NCI-H774 (cell line): ENCODE measurements around the gene MSANTD1.

Experiments
- DNase-seq: peaks from one replicate; lab custom pipeline; 2025; lab: John Stamatoyannopoulos, UW

Gene MSANTD1

DNA sequence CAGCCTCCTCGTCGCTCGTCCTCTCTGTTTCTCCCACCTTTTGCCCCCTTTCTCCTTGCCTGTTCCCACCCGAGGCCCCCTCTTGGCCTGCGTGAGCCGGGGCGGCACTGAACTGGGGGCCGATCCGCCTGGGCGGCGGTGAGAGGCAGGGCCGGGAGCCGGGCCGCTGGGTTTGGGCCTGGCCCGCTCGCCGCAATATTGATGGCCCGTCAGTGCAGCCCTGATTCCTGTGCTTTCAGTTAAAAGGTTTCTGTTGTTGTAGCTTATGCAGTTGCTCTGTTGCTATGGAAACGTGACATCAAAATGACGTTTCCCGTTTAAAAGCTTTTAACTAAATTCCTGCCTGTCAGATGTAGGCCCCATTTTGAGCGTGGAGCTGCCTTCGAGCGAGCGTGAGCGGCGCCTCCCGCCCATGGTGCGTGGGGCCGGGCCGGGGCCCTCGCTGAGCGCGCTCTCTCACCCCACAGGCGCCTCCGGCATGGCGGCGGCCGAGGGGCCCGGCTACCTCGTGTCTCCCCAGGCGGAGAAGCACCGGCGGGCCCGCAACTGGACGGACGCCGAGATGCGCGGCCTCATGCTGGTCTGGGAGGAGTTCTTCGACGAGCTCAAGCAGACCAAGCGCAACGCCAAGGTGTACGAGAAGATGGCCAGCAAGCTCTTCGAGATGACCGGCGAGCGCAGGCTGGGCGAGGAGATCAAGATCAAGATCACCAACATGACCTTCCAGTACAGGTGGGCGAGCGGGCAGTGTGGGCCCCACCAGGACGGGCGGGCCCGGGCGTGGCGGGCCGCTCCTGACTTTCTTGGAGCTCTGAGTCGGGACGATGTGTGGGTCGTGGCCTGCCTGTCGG lies at the start of gene MSANTD1:
TSS of gene MSANTD1 (plus strand) at position 349 of the 851 bp plus-strand sequence. CDS start at position 413, 64 bp downstream.
- DNase-seq: no peak

DNA sequence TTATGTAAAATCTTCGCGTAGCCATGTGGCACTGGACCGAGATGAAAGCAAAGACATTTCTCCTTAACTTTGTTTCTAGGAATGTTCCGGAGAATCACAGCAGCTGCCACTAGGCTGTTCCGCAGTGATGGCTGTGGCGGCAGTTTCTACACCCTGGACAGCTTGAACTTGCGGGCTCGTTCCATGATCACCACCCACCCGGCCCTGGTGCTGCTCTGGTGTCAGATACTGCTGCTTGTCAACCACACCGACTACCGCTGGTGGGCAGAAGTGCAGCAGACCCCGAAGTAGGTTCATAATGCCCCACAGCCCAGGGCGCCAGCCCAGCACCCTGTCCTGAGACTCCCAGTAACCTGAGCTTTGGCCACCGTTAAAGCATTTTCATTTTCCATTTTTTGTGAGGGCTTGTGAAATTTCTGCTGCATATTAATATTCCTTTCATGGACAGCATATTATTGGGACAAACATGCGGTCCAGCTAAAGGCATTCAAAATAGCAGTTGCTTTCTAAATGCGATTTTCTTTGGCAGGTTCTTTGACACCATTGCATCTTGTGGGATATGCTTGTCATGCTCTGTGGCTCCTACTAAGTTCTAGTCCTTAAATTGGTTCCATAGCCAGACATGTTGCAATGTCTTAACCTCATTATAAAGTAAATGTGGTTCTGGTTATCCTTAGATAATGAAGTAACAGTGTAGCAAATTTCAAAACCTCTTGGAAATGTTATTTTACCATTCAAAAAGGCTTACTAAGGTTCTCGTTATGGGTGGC lies 49.1 kb upstream of the MSANTD1 start:
- DNase-seq: no peak

DNA sequence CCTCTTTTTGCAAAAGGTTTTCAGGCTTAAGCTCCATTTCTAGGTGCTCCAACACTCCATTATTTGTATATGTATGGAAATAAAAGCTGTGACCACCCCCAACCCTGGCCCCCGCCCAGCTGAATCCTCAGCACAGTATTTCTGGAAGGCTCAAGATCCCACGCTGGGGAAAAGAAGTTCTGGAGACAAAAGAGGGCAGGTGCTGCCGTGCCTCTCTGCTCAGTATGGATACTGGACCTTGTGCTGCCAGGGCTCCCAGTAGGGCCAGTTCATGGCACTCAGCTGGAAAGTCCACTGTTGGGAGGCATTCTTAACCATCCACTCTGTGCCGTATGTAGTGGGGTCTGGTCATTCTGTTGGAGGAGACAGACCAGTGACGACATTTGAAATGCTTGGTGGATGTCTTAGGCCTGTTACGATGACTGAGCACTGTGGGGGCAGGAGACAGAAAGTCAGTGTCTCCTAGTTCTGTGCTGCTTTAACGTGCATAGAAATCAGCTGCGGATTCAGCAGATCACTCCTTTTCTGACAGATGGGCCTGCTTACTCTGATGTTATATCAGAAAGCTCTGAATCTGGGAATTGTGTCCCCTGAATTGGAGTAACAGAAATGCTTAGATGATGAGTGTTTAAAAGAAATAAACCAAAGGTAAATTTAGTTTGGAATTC lies 48.4 kb upstream of the MSANTD1 start:
- DNase-seq: no peak

DNA sequence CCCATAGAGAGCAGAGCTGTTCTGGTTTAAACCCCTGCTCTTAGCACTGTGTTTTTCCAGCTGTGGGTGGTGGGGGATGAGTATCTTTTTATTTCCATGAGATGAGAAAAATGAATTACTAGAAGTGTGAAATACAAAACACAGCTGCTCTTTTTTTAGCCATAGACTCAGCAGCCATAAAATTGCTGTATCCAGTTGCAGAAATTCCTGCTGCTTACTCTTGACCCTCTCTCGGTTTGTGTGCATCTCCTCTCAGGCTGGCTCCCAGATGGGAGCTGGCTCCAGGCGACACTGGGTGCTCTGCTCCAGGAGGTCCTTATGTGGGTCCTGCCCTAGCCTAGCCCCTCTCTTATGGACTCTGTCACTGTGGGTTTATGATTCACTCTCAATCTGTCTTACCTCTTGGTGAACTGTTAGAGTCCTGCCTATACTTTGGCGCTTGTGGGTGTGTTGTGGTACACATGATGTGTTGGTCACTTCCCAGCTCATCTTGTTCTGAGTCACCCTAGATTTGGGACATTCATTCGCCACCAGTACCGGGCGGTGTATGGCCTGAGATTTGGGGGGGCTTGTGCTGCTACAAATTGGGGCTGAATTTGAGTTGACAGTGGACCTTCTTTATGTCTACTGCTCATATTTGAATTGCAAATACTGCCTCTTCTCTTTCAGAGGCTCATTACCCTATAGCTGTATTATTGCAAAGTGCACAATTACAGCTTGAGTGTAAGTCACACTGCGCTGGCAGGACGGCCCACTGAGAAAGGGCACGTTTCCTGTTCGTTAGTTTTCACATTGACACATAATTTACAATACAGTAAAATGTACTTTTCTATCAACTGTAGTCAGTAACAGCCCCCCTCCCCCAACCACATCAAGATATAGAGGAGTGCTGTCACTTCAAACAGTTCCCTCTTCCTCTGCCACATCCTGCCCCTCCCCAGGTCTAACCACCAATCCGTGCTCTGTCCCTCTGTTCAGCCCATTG lies 46.9 kb upstream of the MSANTD1 start:
- DNase-seq: no peak

DNA sequence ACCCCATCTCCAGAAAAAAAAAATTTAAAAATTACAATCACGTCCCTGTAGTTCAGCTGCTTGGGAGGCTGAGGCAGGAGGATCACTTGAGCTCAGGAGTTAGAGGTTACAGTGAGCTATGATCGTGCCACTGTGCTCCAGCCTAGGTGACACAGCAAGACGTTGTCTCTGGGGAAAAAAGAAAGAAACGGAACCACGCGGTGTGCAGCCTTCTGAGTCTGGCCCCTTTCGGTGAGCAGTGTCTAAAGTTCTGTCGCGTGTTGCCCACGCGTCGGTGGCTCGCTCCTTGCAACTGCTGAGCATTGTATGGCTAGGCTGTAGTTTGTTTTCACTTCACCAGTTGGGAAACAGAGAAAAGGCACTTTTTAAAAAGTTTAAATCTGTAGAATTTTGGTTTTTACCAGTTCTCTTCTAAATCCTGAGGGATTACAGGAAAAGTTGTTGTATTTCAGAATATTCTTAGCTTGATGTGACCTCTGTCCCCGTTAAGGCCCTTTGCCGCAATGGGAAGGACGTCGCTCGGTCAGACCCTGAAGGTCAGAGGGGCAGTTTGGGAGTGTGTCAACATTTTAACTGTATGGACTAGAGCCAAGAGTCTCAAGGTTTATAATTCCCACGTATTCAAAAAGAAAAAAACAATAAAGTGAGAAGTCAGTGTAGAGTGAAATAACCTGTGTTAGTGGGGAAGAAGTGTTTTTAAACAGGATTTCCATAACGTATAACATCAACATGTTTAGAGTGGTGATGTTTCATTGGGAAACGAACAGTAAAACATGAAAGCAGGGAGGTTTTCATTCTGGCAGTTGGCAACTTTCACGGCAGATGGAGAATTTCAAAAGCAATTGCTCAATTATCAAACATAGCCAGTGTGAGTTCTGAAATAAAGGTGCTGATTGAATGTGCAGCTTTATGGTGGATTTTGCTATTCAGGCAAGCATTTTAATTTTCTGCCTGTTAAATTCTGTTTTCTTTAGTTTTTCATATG lies 45.8 kb upstream of the MSANTD1 start:
- no peak for DNase-seq

DNA sequence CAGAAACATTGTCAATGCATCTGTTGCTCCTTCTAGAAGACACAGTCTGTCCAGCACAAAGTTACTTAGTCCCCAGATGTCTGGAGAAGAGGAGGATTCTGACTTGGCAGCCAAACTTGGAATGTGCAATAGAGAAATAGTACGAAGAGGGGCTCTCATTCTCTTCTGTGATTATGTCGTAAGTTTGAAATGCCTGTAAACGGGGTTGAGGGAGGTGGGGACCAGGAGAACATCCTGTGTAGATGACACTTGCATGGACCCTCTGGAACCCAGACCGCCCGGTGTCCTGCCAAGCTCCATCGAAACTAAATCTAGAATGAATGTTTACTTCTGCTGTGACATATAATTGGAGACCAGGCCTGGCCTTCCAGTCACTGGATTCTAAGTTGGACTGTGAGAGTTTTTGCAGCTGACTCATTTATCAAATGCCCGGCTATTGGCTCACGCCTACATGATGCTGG lies 45.0 kb upstream of the MSANTD1 start:
- no peak for DNase-seq

DNA sequence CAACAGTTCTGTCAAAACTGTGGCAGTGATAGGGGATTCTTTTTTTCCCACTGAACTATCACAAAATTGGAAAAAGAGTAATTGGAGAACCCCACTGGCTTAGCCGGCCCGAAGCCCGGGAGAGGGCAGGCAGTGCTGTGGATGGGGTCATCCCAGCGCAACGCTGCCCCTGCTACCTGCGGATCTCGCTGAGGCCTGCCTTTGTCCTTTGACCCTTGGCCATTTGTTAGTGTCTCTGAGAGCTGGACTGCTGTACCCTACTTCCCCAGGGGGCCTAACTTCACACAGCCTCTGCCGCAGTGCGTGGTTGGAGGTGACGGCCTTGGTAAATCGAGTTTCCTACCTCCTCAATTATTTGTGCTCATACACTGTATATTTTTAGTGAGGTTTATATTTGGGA lies 43.0 kb upstream of the MSANTD1 start:
- no peak for DNase-seq

DNA sequence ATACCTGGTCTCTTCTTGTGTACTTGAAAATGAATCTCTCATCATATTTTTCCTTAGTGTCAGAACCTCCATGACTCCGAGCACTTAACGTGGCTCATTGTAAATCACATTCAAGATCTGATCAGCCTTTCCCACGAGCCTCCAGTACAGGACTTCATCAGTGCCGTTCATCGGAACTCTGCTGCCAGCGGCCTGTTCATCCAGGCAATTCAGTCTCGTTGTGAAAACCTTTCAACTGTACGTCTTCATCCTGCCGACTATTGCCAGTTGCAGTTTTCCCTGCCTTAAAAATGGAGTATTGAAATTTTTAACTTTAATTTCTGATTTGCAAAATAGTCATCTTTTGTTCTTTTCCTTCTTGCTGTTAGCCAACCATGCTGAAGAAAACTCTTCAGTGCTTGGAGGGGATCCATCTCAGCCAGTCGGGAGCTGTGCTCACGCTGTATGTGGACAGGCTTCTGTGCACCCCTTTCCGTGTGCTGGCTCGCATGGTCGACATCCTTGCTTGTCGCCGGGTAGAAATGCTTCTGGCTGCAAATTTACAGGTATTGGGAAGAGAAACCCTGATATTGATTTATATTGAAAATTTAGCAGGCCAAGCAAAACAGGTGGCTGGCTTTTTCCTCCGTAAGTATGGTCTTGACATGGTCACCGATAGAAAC lies 42.4 kb upstream of the MSANTD1 start:
- no peak for DNase-seq

DNA sequence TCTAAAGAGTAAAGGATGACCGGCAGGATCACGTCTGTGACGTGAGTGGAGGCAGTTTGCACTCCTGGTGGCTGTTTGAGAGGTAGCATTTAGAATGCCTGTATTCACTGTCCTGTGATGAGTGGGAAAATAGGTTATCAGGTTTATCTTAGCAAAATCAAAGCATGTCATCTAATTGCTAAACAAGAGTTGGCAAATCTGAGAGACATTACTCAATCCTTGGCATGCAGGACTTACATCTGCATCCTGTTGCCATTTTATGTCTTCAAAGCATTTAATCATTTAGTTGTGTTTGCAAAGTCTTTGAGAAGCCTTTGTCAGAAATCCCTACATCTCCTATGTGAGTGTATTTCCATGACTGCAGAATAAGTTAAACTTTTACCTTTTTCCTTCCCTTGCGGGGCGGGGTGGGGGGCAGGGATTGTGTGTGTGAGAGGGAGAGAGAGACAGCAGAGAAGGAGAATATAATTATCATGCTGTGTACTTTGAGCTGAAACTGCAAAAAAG lies 41.4 kb upstream of the MSANTD1 start:
- no peak for DNase-seq

DNA sequence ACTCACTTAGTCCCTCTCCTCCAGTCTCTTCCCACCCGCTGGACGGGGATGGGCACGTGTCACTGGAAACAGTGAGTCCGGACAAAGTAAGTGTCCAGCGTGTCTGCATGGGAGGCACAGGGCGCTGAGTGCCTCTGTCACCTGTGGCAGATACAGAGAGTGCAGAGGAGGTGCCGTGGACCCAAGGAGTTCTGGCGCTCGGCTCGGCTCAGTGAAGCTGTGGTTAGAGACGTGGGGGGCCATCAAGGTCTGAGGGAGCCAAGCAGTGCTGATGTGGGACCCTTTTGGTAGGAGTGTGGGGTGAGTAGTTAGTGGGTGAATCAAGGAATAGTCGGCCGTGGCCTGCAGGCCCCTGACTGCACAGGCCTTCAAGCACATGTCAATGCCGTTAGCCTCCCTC lies 40.1 kb upstream of the MSANTD1 start:
- no peak for DNase-seq

DNA sequence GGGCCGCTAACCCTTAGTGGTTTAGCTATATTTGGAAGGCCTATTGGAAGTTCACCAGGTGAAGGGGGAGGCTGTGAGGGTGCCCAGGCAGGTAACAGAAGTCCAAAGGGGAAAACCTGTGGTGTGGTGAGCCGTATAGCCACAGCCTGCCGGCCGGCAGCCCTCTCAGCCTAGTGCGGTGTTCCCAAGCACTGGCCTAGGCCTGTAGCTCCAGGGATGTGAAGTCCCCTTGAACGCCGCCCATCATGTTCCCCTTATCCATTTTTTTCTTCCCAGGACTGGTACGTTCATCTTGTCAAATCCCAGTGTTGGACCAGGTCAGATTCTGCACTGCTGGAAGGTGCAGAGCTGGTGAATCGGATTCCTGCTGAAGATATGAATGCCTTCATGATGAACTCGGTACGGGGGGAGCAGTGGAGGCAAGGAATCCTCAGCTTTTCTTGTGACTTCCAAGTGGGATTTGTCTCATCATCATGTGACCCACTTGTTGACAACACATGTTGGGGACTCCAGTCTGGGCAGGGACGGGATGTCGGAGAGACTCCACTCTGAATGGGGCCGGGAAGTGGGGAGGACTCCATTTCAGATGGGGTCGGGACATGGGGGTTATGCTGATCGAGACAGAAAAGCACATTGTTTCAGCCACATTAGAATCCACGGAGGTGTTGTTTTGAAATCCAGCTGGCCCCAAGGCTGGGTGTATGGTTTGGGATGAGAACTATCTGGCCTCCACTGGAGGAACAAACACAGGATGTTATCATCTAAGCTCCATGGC lies 39.2 kb upstream of the MSANTD1 start:
- no peak for DNase-seq

DNA sequence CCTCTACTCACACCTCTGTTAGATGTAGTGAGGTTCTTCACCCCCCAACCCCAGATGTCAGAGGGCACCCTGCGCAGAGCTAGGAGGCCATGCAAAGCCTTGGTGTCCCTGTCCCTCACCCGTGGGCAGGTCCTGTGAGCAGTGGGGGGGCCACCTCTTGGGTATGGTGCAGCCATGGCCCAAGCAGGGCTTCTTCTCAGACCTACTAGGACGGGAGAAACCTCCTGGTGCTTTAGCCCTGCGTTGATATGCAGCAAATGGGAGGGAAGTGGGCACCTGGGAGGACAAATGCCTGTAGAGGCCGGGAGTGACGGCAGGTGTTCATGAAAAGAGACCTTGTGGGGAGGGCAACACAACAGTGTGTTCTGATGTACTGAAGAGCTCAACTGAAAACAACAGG lies 38.5 kb upstream of the MSANTD1 start:
- DNase-seq: no peak

DNA sequence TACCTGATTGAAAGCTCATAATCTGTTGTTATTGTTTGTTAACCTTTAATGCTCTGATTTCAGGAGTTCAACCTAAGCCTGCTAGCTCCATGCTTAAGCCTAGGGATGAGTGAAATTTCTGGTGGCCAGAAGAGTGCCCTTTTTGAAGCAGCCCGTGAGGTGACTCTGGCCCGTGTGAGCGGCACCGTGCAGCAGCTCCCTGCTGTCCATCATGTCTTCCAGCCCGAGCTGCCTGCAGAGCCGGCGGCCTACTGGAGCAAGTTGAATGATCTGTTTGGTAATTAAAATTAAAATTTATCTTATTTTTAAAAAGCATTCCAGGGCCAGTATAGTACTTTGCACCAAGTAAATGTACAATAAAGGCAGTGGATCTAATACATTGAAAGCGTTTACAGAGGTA lies 37.1 kb upstream of the MSANTD1 start:
- no peak for DNase-seq

DNA sequence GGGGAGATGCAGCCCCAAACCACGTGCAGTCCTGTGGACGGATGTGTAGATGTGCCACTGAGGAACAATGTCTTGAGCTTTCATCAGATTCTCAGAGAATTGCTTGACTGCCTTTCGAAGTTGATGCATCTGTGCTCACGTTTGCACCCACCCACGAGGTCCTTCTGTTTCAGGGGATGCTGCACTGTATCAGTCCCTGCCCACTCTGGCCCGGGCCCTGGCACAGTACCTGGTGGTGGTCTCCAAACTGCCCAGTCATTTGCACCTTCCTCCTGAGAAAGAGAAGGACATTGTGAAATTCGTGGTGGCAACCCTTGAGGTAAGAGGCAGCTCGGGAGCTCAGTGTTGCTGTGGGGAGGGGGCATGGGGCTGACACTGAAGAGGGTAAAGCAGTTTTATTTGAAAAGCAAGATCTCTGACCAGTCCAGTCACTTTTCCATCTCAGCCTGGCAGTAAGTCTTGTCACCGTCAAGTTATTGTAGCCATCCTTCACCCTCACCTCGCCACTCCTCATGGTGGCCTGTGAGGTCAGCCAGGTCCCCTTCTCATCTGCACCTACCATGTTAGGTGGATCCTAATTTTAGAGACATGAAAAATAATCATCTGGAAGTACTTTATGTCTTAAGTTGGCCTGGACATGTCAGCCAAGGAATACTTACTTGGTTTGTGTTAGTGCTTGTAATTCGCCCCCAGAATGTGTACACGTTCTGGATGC lies 36.4 kb upstream of the MSANTD1 start:
- no peak for DNase-seq

DNA sequence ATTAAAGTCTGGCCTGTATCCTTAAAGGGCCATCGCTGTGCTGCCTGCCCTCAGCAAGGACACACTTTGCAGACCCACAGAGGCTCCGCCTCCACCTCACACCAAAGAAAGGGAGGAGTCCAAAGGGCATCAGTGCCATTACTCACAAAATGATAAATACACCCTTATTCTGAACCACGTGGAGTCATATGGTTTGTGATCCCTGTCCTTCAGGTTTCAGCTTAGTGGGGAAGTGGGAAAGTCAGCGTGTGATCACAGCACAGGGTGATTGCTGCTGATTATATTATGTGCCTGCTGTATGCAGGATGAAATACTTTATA lies 35.9 kb upstream of the MSANTD1 start:
- DNase-seq: no peak

DNA sequence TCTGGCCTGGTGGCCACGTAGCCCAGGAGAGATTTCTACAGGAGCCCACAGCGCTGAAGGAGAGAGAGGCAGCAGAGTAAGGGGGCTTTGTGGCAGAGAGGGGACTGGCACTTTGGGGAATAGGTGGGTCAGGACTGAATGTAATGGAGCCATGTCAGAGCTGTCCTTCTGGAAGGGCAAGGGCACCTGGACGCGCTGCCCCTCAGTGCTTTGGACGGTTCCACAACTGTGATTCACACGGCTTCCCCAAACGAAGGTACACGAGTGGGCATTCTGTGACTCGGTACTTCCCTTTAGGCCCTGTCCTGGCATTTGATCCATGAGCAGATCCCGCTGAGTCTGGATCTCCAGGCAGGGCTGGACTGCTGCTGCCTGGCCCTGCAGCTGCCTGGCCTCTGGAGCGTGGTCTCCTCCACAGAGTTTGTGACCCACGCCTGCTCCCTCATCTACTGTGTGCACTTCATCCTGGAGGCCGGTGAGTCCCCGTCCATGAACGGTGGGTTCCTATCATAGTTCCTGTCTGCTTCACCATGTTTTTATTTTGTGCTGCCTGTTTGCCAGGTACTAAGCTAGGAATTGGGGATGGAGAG lies 35.2 kb upstream of the MSANTD1 start:
- DNase-seq: no peak

DNA sequence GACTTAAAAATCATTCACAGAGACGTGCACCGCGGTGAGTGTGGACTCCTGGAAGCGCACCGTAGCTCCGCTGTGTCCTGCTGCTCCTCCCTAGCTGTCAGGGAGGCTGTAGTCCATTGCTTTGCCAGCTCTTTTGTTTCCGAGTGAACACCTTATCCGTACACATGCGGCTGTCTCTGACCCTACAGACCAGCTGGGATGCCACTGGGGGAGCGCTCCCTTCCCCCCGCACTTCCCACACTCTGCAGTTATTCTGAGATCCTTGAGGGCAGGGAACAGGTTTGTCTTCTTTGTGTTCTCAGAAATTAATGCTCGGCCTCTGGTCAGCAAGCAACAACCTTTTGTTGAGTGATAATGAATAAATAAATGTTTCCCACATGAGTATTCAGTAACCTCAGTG lies 33.7 kb upstream of the MSANTD1 start:
- DNase-seq: no peak

DNA sequence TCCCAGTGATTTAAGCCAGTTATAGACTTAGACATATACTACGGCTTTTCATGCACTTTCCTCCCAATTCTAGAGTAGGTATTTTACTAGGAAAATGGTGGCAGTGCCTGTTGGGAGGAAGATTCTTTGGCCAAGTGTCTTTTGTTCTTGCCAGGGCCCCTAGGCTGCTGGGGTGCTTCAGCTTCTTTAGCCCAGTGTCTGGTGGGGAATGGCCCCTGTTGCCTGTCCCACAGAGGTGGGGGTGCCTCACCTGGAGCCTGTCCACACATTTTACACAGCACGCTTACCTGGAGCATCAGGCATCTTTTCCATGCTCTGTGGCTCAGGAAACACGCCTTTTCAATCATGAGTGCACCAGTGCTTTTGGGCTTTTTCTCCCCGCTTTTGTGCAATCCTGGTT lies 33.2 kb upstream of the MSANTD1 start:
- no peak for DNase-seq
